Skeletal muscle cell (primary cell): ENCODE data around the gene PTPRN2.

Experiments
- DNase-seq: peaks from one replicate; pipeline ENCODE4 v3.0.0-alpha.2; 2010; ENCODE audit warnings: low read depth
- H3K4me3 ChIP-seq: 2 replicates; pipeline ENCODE4 v1.5.1; 2011; ENCODE audit warnings: low read depth, mild to moderate bottlenecking, control low read depth, low read length, moderate library complexity

Gene PTPRN2

DNA sequence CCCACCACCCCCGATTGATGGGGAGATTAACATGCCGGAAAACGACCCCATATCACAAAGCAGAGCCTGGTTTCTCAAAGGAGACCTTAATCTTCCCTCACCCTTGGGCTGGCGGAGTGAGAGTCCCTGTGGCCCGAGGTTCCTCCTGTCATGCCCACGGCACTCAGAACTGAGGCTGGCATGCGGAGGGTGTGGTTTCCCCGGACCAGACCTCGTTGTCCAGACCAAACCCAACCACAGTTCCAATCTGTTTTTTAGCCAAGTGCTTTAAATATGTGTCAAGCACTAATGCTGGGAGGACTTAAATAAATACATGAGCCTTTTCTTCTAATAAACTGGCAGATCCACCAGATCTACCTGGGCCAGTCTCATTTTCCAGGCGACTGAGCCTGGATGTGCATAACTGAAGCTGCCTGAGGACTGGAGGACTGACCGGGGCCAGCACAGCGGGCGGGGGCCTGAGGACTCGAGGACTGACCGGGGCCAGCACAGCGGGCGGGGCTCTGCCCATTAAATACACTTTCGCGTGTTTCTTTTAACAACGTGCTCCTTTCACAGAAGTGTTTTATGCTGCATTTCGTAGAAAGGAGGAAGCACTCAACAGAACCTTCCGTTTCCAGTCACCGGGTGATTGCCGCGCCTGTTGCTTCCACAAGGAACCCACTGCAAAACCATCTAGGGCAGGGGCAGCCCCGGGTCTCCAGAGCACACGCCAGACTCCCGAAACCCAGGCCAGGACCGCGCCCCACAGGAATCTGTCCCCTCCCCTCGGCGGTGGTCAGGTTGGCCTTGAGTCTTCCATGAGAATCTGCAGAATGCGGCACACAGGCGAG lies 334.6 kb downstream of the PTPRN2 start:
- no peak overlapping the region for H3K4me3 ChIP-seq
- no peak for DNase-seq

DNA sequence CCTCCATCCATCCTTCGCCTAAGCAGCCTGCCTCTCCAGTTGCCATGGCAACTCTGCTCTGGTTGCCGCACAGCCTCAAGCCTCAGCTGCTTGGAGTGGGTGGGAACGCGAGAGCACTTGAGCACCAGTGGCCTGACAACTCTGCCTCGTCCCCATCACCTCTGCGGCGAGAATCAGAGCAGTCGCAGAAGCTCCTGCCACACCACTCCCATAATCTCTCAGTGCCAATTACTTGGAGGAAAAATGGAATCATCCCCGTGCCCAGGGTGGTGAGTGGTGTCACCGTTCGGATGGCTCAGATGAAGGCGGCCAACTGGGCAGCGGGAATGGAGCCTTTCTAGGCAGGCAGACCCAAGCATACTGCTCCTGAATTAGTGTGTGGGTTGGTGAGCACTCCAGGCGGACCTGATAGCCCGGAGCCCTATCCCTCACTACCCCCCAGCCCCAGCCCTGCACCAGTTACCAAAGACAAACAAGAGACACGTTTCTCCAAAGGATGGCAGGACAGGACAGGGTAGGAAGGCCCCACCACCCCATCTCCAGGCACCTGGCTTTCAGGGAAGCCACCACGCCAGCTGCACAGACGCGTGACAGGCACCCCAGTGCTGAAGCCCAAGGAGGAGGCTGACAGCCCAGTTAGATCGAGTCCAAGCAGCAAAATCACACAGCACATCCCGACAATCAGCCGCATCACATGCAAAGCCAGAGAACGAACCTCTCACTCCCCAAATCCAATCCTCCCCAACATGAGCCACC lies 335.4 kb downstream of the PTPRN2 start:
- no peak overlapping the region for H3K4me3 ChIP-seq
- no peak for DNase-seq

- H3K4me3 ChIP-seq, result no peak overlapping the region
- no peak for DNase-seq
These were observed 336.3 kb downstream of the PTPRN2 start for GRCh38 chr7:158251061-158251965.

GRCh38 chr7:158249692-158250091 lies 337.9 kb downstream of the PTPRN2 start:
- no peak for DNase-seq

GRCh38 chr7:158248816-158249215 lies 338.8 kb downstream of the PTPRN2 start:
- no peak for DNase-seq
- no peak overlapping the region for H3K4me3 ChIP-seq

More at GRCh38 chr7:158249692-158250091, 337.9 kb downstream of the PTPRN2 start:
- no peak overlapping the region for H3K4me3 ChIP-seq

GRCh38 chr7:158247758-158248487 lies 339.7 kb downstream of the PTPRN2 start:
- no peak overlapping the region for H3K4me3 ChIP-seq
- DNase-seq, result no peak

DNA sequence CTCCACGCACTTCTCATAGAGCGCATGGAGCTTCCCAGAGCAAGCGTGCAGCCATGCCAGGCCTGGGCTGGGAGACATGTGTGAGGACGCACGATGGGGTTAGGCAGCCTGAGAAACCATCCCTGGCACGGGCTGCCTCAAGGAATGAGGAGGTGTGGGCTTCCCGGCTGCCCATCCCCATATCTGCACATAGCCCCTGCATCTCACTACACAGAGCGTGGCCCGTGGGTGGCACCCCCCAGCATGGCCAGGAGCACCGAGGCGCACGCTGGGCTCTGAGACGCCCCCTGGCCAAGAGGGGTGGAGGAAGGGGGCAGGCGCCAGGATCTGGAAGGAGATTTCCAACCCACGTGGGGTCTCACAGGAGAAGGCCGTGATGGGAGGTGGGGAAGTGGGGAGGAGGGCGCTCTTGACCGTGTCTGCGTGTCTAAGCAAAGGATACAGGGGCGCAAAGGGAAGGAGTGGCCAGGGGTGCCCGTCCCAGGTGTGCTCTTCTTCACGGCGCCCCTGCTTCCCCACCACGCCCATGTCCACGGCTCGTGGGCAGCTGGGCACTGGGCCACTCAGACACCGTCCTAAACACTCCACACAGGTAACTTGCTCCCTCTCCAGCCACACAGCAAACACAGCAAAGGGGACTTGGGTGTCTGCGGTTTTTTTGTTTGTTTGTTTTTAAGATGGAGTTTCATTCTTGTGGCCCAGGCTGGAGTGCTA lies 340.5 kb downstream of the PTPRN2 start:
- no peak for DNase-seq
- H3K4me3 ChIP-seq, result no peak overlapping the region

DNA sequence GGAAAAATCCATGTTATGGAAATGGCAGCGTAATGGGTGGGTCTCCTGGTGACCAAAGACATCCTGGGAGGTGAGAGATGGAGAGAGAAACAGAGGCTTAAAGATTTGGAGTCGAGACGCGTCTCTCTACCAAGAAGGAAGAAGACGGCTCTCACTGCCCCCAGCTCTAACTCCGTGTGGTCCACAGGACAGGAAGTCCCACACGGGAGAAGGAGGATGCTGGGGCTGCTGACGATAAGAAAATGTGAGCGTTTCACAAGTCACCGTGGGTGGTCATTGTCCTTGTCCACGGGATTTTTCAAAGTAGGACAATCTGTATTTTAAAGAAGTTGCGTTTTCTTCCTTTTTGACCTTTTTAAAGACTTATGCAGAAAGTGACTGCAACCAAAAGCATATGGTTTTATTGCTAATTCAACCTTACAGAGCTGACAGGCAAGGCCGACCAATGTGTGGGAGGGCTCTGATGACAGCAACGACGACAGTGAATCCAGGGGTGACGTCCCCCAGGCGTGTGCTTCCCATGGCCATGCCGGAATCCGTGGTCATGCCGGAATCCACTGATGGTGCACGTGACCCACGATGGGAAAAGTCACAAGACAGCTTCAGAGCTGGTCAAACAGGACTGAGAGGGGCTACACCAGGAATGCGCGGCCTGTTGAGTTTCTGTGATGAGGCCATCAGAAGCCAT lies 341.2 kb downstream of the PTPRN2 start:
- H3K4me3 ChIP-seq, result no peak overlapping the region
- no peak for DNase-seq

- no peak overlapping the region for H3K4me3 ChIP-seq
- no peak for DNase-seq
These were observed 341.9 kb downstream of the PTPRN2 start for GRCh38 chr7:158245724-158246041.

- no peak for DNase-seq
- no peak overlapping the region for H3K4me3 ChIP-seq
These were observed 342.5 kb downstream of the PTPRN2 start for GRCh38 chr7:158244873-158245723.

DNA sequence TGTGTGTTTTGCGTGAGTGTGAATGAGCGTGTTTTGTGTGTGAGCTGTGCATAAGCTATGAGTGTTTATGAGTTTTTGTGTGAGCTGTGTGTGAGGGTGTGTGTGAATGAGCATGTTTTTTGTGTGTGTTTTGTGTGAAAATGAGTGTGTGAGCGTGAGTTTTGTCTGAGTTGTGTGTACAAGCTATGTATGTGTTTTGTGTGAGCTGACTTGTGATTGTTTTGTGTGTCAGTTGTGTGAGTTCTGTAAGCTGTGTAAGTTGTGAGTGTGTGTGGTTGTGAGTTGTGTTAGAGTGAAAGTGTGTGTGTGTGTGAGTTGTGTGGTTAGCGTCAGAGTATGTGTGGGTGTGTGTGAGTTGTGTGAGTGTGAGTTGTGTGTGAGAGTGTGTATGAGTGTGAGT lies 343.2 kb downstream of the PTPRN2 start:
- no peak for DNase-seq
- no peak overlapping the region for H3K4me3 ChIP-seq

DNA sequence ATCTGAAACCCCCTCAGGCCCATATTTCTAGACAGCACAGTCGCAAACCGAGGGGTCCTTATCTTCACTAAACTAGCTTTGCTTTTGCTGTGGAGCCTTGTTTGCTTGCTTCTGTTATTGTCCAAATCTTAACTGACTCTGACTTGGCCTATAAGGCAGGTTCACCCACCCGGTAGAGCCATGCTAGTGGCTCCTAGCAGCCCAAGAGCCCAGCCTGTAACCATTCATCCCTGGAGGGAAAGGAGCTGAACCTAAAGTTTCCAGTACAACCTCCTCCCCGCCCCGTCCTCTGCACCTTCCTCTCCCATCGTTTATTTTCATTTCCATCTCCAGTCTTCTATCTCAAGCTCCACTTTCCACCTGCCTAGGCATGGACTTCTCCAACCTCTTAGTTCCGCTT lies 345.7 kb downstream of the PTPRN2 start:
- DNase-seq, result no peak
- H3K4me3 ChIP-seq, result no peak overlapping the region

- no peak overlapping the region for H3K4me3 ChIP-seq
- no peak for DNase-seq
These were observed 346.8 kb downstream of the PTPRN2 start for GRCh38 chr7:158240801-158241200.

GRCh38 chr7:158239290-158239981 lies 348.2 kb downstream of the PTPRN2 start:
- no peak for DNase-seq
- H3K4me3 ChIP-seq, result no peak overlapping the region

- no peak overlapping the region for H3K4me3 ChIP-seq
- DNase-seq, result no peak
These were observed 348.9 kb downstream of the PTPRN2 start for GRCh38 chr7:158238616-158239289.

DNA sequence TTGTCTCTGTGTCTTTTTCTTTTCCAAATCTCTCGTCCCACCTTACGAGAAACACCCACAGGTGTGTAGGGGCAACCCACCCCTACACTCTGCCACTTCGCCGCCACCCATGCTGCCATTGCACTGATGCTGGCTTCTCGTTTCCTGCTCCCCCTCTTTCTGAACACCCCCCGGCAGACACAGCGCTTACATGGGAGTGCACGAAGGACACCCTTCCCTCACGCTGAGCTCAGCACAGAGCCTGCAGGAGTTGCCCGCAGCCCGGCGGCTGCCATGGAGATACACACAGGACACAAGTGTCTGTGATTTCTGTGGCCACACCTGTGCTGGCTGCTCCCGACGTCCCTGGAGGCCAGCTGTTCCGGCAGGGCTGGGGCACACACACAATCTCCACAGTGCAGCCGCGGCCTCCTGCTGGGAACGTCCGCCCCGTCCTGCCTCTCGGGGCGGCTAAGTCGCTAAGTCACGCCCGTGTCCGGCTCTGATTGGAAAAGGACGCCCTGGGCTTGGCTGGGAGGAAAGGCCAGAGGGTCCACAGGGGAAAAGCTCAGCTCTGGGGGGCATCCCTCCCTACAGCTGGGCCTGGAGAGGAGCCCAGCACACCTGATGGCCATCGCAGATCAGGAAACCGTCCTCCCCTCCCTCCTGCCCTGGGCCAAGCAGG lies 349.8 kb downstream of the PTPRN2 start:
- H3K4me3 ChIP-seq, result no peak overlapping the region
- DNase-seq, result no peak
